Type B pancreatic cell (in vitro differentiated cells): ENCODE measurements around the gene CD300A. TPM values are rescaled to one million over a fixed set of nuclear protein-coding genes. Genes with fewer than 3 reads are reported as not detected.

Source experiments
- DNase-seq: peaks from one replicate; pipeline ENCODE4 v3.0.0; 2021; ENCODE audit warnings: mixed read lengths; ENCODE audit not compliant: unreplicated experiment; ENCODE audit errors: extremely low spot score
- H3K27ac Mint-ChIP-seq: 2 replicates; pipeline ENCODE4 v1.8.0; 2021; ENCODE audit warnings: mild to moderate bottlenecking, mixed read lengths
- H3K27me3 Mint-ChIP-seq: 2 replicates; pipeline ENCODE4 v1.8.0; 2021; ENCODE audit warnings: mixed read lengths
- H3K36me3 Mint-ChIP-seq: 2 replicates; pipeline ENCODE4 v1.8.0; 2021; ENCODE audit warnings: mixed read lengths
- H3K4me1 Mint-ChIP-seq: one replicate; pipeline ENCODE4 v1.8.0; 2021; ENCODE audit warnings: mixed read lengths; ENCODE audit not compliant: unreplicated experiment
- H3K4me3 Mint-ChIP-seq: 2 replicates; pipeline ENCODE4 v1.8.0; 2021; ENCODE audit warnings: mild to moderate bottlenecking, mixed read lengths
- H3K9me3 Mint-ChIP-seq: 2 replicates; pipeline ENCODE4 v1.8.0; 2021; ENCODE audit warnings: mixed read lengths
- CTCF ChIP-seq: fragments of 200-600 bp; sonication (generic); conservative IDR thresholded peaks from 2 replicates; pipeline ENCODE4 v1.5.0; 2021; ENCODE audit warnings: antibody characterized with exemption, mild to moderate bottlenecking
- total RNA-seq: library from RNA; stranded (reverse); gene quantifications from 2 replicates; pipeline ENCODE4 v1.2.1, GENCODE V29; 2021; ENCODE audit warnings: low replicate concordance

The CD300A gene
- total RNA-seq, 1 donor from 2014 or later = 0.43 TPM

GRCh38 chr17:74435775-74436359 lies 30.6 kb upstream of the CD300A start:
- TF ChIP-seq CTCF = no peak
- Mint-ChIP-seq H3K4me1 (peaks cover 6% of the 10 kb centered on the region), H3K27me3 (peaks cover 24% of the 10 kb centered on the region), H3K27ac (no peak overlapping the region), H3K36me3 (peaks cover 6% of the 10 kb centered on the region), H3K4me3 (peak overlapping the region; percentile 26), H3K9me3 (no peaks in the 10 kb centered on the region)
- no peak for DNase-seq

DNA sequence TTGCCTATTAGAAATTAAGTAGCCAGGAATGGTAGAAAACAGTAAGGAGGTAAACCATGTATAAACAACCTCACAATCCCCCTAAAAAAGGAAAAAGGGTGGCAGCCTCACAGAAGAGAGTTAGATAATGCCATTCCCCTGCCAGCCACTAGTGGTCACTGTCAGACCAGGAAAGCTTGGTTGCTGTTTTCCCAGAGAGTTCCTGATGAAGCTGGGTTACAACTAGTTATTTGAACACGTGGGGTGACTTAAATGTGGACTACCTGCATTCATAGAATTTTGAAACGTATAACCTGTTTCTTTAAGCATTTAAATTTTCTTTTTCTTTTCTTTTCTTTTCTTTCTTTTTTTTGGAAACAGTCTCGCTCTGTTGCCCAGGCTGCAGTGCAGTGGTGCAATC lies 28.7 kb upstream of the CD300A start:
- H3K36me3 Mint-ChIP-seq = peaks cover 10% of the 10 kb centered on the region
- TF ChIP-seq CTCF = peak; percentile 85
- H3K9me3 Mint-ChIP-seq = no peaks in the 10 kb centered on the region
- H3K4me3 Mint-ChIP-seq = no peak overlapping the region
- H3K27ac Mint-ChIP-seq = no peak overlapping the region
- peaks cover 11% of the 10 kb centered on the region for H3K4me1 Mint-ChIP-seq
- peaks cover 14% of the 10 kb centered on the region for H3K27me3 Mint-ChIP-seq
- DNase-seq = no peak

- Mint-ChIP-seq H3K4me1 (peaks cover 8% of the 10 kb centered on the region), H3K36me3 (peaks cover 10% of the 10 kb centered on the region), H3K27me3 (peaks cover 4% of the 10 kb centered on the region), H3K27ac (no peak overlapping the region), H3K4me3 (no peak overlapping the region), H3K9me3 (no peaks in the 10 kb centered on the region)
- DNase-seq = no peak
- no peak for TF ChIP-seq CTCF
These were observed 26.5 kb upstream of the CD300A start for GRCh38 chr17:74439691-74440567.

DNA sequence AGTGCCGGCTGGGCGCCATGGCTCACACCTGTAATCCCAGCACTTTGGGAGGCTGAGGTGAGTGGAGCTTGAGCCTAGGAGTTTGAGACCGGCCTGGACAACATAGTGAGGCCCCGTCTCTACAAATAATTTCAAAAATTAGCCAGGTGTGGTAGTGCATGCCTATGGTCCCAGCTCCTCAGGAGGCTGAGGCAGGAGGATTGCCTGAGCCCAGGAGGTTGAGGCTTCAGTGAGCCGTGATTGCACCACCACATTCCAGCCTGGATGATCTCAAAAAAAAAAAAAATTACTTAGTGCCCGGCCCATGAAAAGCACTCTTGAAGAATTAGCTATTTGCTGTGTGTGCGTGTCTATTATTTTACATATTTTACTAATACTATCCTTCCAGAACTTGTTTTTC lies 24.9 kb upstream of the CD300A start:
- Mint-ChIP-seq H3K4me3 (no peak overlapping the region), H3K36me3 (peaks cover 10% of the 10 kb centered on the region), H3K27me3 (no peaks in the 10 kb centered on the region), H3K27ac (no peak overlapping the region), H3K9me3 (no peaks in the 10 kb centered on the region), H3K4me1 (peaks cover 8% of the 10 kb centered on the region)
- no peak for DNase-seq
- no peak for TF ChIP-seq CTCF

DNA sequence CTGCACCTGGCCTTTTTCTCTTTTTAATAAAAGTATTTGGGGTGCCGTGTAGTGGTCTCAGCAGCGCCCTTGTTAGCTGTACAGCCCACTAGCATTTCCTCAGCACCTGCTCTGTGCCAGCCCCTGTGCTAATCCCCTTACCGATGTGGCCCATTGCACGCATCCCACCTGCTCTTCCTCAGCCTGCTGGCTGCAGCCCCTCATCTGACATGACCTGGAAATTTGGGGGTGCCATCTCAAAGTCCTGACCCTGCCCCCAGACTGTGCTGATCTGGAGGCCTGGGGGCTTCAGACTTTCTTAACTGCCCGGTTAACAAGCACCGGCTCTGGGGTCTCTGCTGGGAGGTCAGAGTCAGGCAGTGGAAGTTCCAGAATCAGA lies 24.2 kb upstream of the CD300A start:
- no peak for DNase-seq
- peaks cover 10% of the 10 kb centered on the region for H3K36me3 Mint-ChIP-seq
- H3K4me1 Mint-ChIP-seq = peaks cover 8% of the 10 kb centered on the region
- no peaks in the 10 kb centered on the region for H3K9me3 Mint-ChIP-seq
- no peaks in the 10 kb centered on the region for H3K27me3 Mint-ChIP-seq
- peak overlapping the region; percentile 82 for H3K27ac Mint-ChIP-seq
- no peak overlapping the region for H3K4me3 Mint-ChIP-seq
- no peak for TF ChIP-seq CTCF
